ENCODE measurements around the gene CHML.

DNA sequence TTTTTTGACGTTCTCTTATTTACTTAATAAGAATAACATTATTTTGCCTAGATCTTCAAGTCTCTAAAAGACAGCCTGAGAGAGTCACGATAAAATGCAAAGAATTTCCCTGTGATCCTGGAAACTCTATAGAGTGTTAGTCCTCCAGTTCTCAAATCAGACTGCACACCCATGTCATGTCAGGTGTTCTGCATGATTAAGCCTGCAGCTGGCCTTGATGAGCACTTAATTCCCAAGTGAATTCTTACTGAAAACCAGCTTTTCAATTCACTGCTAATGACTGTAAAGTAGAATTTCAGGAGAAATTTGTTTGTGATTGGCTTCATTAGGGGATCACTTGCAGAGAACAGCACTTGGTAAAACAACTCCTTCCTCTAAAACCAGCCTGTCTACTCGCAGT lies 41.9 kb downstream of the CHML start:
- no peak for TF ChIP-seq EP300 (IDR thresholded peaks at IDR 0.05)
- TF ChIP-seq, protein P1, sequence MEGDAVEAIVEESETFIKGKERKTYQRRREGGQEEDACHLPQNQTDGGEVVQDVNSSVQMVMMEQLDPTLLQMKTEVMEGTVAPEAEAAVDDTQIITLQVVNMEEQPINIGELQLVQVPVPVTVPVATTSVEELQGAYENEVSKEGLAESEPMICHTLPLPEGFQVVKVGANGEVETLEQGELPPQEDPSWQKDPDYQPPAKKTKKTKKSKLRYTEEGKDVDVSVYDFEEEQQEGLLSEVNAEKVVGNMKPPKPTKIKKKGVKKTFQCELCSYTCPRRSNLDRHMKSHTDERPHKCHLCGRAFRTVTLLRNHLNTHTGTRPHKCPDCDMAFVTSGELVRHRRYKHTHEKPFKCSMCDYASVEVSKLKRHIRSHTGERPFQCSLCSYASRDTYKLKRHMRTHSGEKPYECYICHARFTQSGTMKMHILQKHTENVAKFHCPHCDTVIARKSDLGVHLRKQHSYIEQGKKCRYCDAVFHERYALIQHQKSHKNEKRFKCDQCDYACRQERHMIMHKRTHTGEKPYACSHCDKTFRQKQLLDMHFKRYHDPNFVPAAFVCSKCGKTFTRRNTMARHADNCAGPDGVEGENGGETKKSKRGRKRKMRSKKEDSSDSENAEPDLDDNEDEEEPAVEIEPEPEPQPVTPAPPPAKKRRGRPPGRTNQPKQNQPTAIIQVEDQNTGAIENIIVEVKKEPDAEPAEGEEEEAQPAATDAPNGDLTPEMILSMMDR (IDR thresholded peaks at IDR 0.05): no peak
- no peak for TF ChIP-seq POLR2A (IDR thresholded peaks at IDR 0.05)
